GM21447 (cell line): Measurements from ENCODE around the gene RBM10.
"Not testable (repeated sequence)": the region's sequence is repeated elsewhere in the genome, so short reads cannot be mapped to it uniquely, and the experiment has no call there.

Experiments
- ATAC-seq: cut with Tn5 transposase; IDR thresholded peaks from one replicate; pipeline ENCODE4 v1.9.1; 2021; ENCODE audit not compliant: unreplicated experiment

RBM10 gene, protein sequence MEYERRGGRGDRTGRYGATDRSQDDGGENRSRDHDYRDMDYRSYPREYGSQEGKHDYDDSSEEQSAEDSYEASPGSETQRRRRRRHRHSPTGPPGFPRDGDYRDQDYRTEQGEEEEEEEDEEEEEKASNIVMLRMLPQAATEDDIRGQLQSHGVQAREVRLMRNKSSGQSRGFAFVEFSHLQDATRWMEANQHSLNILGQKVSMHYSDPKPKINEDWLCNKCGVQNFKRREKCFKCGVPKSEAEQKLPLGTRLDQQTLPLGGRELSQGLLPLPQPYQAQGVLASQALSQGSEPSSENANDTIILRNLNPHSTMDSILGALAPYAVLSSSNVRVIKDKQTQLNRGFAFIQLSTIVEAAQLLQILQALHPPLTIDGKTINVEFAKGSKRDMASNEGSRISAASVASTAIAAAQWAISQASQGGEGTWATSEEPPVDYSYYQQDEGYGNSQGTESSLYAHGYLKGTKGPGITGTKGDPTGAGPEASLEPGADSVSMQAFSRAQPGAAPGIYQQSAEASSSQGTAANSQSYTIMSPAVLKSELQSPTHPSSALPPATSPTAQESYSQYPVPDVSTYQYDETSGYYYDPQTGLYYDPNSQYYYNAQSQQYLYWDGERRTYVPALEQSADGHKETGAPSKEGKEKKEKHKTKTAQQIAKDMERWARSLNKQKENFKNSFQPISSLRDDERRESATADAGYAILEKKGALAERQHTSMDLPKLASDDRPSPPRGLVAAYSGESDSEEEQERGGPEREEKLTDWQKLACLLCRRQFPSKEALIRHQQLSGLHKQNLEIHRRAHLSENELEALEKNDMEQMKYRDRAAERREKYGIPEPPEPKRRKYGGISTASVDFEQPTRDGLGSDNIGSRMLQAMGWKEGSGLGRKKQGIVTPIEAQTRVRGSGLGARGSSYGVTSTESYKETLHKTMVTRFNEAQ

DNA sequence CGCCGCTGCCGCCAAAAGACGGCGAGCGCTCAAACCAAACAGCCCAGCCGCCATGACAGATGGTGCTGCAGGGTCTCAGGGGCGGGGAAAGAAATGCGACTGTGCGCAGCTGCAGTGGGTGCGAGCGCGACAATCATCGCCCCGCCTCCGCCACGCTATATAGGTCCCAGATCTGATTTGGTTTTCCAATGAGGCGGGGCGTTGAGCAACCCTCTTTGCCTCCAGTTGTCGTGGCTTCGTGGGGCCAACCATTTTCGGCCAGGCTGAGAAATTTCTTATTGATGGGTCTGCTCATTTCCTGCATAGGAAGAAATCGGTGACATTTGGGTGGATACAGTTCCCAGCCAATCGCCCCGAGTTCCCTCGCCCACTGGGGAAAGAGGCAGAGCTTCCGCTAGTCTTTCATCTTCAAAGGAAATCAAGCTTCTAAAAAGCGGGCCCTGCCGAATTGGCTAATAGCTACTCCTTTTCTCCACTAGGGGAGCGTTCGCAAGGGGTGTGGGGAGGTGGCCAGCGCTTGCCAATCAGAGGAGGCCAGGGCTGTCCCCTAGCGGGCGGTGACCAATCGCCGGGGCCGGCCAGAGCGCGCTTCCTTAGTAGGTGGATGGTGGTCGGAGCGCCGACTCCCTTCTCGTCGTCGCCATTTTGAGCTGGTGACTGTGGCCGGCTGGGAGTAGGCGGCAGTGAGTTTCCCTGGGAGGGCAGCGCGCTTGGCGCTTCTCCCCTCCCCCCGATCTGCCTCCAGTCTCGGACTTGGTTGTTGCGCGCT, at the start of gene RBM10, which contains the start of gene NDUFB11:
RBM10 (plus strand) TSS at position 596 of the 769 bp plus-strand sequence. CDS start 2,261 bp downstream, outside the sequence.
NDUFB11 (minus strand) TSS at position 77 of the 769 bp plus-strand sequence; CDS start at position 54, 23 bp downstream.
- peak; percentile 86 for ATAC-seq

- ATAC-seq = no peak
Measured at GRCh38 chrX:47097018-47097417, 48.0 kb upstream of the RBM10 start.

- no peak for ATAC-seq
Measured at GRCh38 chrX:47098338-47099094, 46.5 kb upstream of the RBM10 start.

- no peak for ATAC-seq
Measured at GRCh38 chrX:47101206-47101605, 43.8 kb upstream of the RBM10 start.

DNA sequence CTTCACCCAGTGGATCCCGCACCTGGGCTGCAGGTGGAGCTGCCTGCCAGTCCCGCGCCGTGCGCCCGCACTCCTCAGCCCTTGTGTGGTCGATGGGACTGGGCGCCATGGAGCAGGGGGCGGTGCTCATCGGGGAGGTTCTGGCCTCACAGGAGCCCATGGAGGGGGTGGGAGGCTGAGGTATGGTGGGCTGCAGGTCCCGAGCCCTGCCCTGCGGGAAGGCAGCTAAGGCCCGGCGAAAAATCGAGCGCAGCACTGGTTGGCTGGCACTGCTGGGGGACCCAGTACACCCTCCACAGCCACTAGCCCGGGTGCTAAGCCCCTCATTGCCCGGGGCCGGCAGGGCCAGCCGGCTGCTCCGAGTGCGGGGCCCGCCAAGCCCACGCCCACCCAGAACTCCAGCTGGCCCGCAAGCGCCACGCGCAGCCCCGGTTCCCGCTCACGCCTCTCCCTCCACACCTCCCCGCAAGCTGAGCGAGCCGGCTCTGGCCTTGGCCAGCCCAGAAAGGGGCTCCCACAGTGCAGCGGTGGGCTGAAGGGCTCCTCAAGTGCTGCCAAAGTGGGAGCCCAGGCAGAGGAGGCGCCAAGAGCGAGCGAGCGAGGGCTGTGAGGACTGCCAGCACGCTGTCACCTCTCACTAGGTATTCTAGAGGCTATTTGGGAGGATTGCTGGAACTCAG, 33.9 kb upstream of the RBM10 start:
- not testable (repeated sequence) for ATAC-seq

DNA sequence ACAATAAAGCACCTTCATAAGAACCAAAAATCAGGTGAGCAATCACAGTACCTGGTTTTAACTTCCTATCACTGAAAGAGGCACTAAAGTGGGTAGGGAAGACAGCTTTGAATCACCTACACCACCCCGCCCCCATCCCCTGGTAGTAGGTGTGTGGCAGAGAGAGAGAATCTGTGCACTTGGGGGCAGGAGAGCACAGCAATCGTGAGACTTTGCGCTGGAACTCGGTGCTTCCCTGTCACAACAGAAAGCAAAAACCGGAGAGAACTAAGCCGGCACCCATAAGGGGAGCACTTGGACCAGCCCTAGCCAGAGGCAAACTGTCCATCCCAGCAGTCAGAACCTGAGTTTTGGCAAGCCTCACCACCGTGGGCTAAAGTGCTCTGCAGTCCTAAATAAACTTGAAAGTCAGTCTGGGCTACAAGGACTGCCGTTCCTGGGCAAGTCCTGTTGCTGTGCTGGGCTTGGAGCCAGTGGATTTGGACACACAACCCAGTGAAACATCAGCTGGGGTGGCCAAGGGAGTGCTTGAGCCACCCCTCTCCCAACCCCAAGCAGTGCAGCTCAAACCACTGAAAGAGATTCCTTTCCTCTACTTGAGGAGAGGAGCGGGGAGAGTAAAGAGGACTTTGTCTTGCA, 32.6 kb upstream of the RBM10 start:
- no peak for ATAC-seq

GRCh38 chrX:47116551-47117110, 28.4 kb upstream of the RBM10 start:
- not testable (repeated sequence) for ATAC-seq

- not testable (repeated sequence) for ATAC-seq
Measured at GRCh38 chrX:47124466-47124865, 20.6 kb upstream of the RBM10 start.

- ATAC-seq = peak; percentile 99
Measured at GRCh38 chrX:47129157-47129898, 15.7 kb upstream of the RBM10 start.

DNA sequence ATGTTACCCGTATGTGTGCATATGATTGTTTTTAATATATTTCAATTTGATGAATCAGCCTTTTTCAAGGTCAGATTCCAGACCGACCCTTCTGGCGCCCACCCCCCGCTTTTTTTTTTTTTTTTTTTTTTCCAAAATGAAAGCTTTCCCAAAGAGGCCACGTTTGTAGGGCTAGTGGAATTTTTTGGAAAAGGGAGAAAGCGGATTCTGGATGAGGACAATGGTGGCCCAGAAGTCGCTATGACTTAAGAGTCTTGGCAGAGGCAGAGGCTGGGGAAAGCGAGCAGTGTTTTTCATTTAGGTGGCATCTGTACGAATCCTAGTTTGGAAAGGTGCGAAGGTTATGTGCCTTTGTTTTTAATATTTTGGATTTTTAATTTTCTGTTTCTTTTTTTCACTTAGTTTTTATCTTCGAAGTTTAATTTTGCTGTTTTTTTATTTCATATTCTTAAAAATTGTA, 15.1 kb upstream of the RBM10 start:
- ATAC-seq = no peak

DNA sequence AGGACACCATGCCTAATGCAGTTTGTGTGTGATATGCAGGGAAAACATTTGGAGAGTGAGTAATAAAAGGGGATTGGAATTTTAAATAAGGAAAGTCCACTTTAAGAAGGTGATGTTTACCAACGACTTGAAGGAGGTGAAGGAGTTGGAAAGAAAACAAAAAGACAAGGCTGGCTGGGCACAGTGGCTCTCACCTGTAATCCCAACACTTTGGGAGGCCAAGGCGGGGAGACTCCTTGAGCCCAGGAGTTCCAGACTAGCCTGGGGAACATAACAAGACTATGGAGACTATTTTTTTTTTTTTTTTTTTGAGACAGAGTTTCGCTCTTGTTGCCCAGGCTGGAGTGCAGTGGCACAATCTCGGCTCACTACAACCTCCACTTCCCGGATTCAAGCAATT, 11.5 kb upstream of the RBM10 start:
- ATAC-seq = no peak

- ATAC-seq = not testable (repeated sequence)
Measured at GRCh38 chrX:47135650-47136049, 9.4 kb upstream of the RBM10 start.

GRCh38 chrX:47138171-47138570, 6.8 kb upstream of the RBM10 start:
- ATAC-seq = no peak

GRCh38 chrX:47143894-47144625, 961 bp upstream of the RBM10 start:
- peak; percentile 2 for ATAC-seq

DNA sequence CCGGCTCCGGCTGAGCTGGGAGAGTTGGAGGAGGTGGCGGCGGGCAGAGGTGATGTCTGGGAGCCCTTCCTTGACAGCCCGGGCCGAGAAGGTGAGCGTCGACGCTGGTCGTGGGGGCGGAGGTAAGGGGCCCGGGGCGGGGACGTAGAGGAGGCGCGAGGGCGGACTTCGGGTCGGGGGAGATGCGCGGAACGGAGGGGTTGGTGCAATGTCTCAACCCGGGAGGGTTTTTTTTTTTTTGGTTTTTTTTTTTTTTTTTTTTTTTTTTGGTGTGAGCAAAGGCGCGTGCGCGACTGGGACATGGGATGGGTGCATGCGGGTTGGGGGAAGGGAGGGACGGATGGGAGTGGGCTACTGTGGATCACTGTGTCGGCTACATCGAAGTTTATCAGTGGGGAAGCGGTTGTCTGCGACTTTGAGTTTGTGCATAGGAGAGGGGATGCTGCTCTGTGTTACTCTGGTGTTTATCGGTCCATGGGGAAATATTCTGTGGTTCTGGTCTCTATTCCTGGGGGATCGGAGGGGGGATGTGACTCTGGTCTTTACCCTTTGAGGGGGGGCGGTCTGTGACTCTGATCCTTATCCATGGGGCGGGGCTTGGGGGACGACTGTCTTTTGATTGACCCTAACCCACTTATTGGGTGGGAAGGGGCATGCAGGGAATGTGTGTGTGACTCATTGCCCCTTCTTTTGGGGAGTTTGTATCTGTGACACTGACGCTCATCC, 537 bp downstream of the RBM10 start:
- ATAC-seq = peak; percentile 9

GRCh38 chrX:47146121-47146935, 1.3 kb downstream of the RBM10 start:
- no peak for ATAC-seq
